NCI-H524 treated with DMSO at 0.1 percent for 48 hours (cell line): ENCODE results near the gene KRTAP1-5.
"Not testable (repeated sequence)": the region's sequence is repeated elsewhere in the genome, so short reads cannot be mapped to it uniquely, and the experiment has no call there.

Experiments used
- DNase-seq: peaks from one replicate; lab custom pipeline; 2025; lab: John Stamatoyannopoulos, UW

The KRTAP1-5 gene

GRCh38 chr17:41026715-41027471 lies at the start of gene KRTAP1-5:
Gene KRTAP1-5, minus strand, starts transcription at chr17:41027208. Its CDS starts 53 bp downstream, at chr17:41027155.
- no peak for DNase-seq

- DNase-seq = no peak
Measured at GRCh38 chr17:41076788-41077187, 49.8 kb upstream of the KRTAP1-5 start.

DNA sequence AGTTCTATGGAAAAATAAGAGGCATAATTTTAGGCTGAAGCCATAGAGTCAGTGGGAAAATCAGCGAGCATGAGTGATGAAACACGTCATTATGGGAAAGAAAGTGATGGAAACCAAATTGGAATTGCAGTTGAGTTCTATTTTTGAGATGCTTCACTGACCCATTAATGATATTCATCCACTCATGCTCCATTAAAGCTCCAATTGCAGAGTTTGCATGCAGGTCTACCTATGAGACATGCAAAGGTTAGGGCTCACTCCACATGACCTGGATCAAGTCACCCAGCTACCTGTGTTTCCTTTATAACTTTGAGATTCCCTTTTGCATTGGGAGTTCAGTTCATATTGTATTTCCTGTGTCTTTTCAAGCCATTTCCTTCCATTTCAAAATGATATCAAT lies 46.7 kb upstream of the KRTAP1-5 start:
- no peak for DNase-seq

DNA sequence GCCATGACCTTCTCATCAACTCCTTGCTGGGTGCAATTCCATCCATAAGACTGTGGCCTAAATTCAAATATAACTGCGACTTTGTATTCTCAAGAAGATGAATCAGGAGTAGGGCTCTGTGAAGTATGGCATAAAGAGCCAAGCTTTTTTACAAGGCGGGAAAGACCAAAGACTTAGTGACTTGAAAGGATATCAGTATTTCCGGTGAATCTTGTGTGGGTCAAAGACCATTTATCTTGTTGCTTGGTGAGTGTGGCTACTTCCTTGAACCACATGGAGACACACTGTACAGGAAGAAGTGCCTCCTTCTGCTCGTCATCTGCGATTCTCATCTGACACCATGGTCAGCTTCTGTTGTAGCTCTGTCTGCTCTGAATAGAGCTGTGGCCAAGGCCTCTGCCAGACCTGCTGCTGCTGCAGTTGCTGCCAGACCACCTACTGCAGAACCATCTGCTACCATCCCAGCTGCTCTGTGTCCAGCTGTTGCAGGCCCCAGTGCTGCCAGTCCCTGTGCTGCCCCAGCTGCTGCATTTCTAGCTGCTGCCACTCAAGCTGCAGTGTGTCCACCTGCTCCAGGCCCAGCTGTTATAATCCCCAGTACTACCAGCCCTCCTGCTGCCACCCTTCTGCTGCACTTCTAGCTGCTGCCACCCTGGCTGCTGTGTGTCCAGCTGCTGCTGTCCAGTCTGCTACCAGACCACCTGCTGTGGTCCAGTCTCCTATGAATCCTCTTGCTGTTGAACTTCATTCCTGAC lies 44.8 kb upstream of the KRTAP1-5 start:
- DNase-seq = no peak

DNA sequence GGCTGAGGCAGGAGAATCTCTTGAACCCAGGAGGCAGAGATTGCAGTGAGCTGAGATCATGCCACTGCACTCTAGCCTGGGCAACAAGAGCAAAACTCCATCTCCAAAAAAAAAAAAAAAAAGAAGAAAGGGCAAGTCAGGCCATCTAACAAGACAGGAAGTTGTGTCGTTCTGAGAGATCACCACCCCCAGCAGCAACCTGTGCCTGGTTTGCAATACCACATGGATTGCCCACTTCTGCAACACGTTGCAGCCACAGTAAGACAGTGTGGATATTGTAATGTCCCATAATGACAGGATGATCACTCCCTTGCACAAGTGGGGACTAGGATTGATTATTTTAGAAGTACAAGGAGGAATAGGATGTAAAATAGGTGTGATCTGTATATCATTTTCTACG lies 42.0 kb upstream of the KRTAP1-5 start:
- no peak for DNase-seq

DNA sequence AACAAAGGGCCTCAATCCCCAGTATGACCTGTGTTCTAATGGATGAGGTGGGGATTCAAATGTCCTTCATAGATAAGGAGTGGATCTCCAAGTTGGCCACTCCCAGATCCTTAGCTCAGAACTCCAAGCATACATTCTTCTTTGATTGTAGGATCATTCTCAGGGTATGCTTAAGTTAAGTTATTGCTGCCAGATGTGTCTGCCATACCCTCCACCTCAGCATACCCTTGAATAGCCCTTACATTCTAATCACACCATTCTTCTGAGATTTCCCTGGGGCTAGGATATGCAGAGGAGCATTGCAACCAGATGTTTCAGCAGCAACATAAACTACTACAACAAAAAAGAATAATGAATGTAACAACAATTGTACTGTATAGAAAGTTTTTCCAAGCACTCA lies 40.3 kb upstream of the KRTAP1-5 start:
- DNase-seq = no peak

GRCh38 chr17:41065829-41066624 lies 39.0 kb upstream of the KRTAP1-5 start, which contains the start of gene KRTAP2-4:
Gene KRTAP2-4, minus strand, starts transcription at chr17:41065879. Its CDS starts 34 bp downstream, at chr17:41065845.
- no peak for DNase-seq

DNA sequence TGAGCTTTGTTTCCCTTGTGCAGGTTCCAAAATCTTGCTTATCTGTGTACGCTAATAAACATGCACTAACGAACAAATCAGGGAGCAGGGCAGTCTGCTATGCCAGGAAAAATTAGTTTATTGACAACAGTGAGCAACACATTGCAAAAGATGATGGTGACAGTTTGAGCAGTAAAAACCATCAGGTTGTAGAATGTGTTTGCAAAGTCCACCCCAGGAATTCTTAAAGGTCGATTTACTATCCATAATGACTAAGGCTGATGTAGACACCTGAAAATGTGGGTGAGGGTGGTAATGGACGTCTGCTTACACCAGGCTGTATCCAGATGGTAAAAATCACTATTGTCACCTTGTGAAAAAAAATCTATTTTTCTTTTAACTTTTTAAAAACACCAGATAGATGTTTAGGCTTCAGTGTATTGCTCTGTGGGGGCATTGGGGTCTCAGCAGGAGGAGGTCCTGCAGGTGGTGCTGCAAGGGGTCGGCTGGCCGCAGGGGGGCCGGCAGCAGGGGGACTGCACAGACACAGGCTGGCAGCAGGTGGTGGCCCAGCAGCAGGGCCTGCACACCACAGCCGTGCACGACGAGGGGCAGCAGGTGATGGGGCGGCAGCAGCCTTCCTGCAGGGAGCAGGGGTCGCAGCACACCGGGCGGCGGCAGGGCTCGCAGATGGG lies 38.1 kb upstream of the KRTAP1-5 start:
- not testable (repeated sequence) for DNase-seq

- no peak for DNase-seq
Measured at GRCh38 chr17:41064301-41064700, 37.3 kb upstream of the KRTAP1-5 start.

GRCh38 chr17:41063449-41063848 lies 36.4 kb upstream of the KRTAP1-5 start:
- no peak for DNase-seq

DNA sequence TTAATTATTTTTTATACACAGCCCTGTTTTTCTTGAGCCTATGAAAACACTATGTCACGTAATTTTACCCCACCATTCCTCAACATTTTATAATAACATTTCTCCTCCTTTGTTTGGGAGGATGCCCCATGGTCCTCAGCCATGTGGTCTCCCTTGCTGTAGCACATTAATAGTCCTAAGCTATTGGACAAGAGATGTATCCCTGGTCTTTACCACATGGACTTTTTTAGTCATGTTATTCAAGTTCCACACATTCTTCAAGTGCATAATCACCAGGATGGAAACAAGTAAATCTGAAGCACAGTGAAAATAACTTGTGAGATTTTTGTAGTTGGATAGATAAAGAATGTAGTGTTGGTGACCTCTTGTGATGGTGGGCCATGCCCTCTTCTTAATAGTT lies 35.0 kb upstream of the KRTAP1-5 start:
- DNase-seq = no peak

DNA sequence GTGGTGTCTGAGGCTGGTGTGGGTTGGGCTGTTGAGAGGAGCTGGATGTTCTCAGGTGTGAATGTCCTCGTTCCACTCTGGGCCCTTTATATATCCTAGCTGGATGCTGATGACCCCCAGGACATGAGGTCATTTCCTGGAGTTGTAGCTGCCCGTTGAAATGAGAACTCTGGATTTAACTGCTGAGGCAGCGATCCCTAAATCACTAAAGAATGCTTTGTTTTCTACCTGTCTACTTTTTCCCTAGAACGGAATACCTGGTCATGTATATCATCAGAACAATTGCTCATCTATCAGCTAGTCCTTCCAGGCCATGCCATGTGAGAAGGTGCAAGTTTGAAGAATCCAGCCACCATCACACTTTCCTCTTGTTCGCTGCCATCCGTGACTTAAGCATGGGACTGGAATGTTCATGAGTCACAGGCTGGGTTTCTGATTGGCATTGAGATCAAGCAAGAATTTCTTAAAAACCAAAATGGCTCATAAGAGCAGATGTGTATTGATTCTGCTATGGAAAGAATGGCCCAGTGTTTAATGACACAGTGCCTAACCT lies 33.1 kb upstream of the KRTAP1-5 start, which contains the start of gene KRTAP2-3:
Gene KRTAP2-3, minus strand, starts transcription at position 63 of the 553 bp plus-strand sequence. CDS start 64 bp downstream, outside the sequence.
- no peak for DNase-seq

- DNase-seq = not testable (repeated sequence)
Measured at GRCh38 chr17:41059276-41060051, 32.5 kb upstream of the KRTAP1-5 start.

- no peak for DNase-seq
Measured at GRCh38 chr17:41058741-41059140, 31.7 kb upstream of the KRTAP1-5 start.

- no peak for DNase-seq
Measured at GRCh38 chr17:41057547-41057946, 30.5 kb upstream of the KRTAP1-5 start.

GRCh38 chr17:41055130-41055529 lies 28.1 kb upstream of the KRTAP1-5 start, which contains the start of gene KRTAP2-2:
Gene KRTAP2-2, minus strand, starts transcription at chr17:41055230. Its CDS starts 19 bp downstream, at chr17:41055211.
- not testable (repeated sequence) for DNase-seq

DNA sequence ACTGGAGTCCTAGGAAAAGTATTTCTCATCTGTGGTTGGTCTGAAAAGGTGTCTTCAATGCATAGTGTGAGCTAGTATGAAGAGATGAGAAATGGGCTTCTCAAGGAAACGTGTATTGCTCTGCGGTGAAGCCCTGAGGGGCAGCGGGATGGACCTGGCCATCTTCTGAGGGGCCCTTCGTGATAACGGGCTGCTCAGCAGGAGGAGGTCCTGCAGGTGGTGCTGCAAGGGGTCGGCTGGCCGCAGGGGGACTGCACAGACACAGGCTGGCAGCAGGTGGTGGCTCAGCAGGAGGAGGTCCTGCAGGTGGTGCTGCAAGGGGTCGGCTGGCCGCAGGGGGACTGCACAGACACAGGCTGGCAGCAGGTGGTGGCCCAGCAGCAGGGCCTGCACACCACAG lies 27.5 kb upstream of the KRTAP1-5 start:
- not testable (repeated sequence) for DNase-seq

DNA sequence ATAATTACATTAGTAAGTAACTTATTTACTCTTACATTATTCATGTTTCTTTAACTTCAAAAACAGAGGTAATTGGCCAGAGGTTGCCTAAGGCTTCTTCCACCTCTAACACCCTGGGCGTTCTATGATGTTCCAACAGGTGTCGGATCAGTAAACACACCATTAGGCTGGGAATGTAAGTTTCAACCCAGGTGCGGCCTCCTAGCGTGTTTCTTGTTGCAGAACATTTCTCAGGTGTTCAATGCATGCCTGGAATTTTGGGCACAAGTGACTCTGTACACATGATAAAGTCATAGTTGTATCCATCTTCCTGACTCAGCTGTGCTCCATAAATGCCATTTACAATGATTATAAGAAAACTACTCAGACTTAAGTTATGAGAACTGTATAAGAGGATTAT lies 27.0 kb upstream of the KRTAP1-5 start:
- no peak for DNase-seq

- no peak for DNase-seq
Measured at GRCh38 chr17:41052566-41052965, 25.6 kb upstream of the KRTAP1-5 start.

DNA sequence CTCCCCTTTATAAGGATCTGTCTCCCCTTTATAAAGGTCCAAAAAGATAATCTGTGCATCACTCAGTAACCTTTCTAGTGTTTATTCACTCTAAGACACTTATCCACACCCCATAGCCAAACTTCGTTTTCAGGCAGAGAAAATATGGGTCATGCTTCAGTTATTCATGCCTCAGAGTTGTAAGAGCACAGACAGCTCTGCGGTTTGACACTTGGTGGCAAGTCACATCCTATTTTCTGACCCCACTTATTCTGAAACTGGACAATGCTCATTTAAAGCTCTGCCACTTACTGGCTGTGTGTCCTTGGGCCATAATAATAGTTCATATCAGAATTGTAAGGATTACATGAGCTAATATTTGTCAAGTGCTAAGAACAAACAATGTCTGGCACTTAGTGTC lies 22.1 kb upstream of the KRTAP1-5 start:
- no peak for DNase-seq
